Dendritic cell treated with granulocyte-macrophage colony-stimulating factor and Interleukin-4, amounts not matched to agents 40 ng/mL and 50 ng/mL, for 4 days (primary cell): ENCODE data around the gene E4F1.

Source experiments
- H3K27ac Mint-ChIP-seq: one replicate; pipeline ENCODE4 v1.8.0; 2022; ENCODE audit warnings: mild to moderate bottlenecking, mixed read lengths
- H3K27me3 Mint-ChIP-seq: one replicate; pipeline ENCODE4 v1.8.0; 2022; ENCODE audit warnings: mild to moderate bottlenecking, mixed read lengths
- H3K36me3 Mint-ChIP-seq: one replicate; pipeline ENCODE4 v1.8.0; 2022; ENCODE audit warnings: low read depth, mixed read lengths
- H3K4me1 Mint-ChIP-seq: one replicate; pipeline ENCODE4 v1.8.0; 2022; ENCODE audit warnings: low read depth, mixed read lengths
- H3K4me3 Mint-ChIP-seq: one replicate; pipeline ENCODE4 v1.8.0; 2022; ENCODE audit warnings: mild to moderate bottlenecking, moderate library complexity, mixed read lengths
- H3K9me3 Mint-ChIP-seq: one replicate; pipeline ENCODE4 v1.8.0; 2022; ENCODE audit warnings: mixed read lengths
- intact Hi-C: fragments of 100-400 bp; cut with micrococcal nuclease; formaldehyde crosslinking; loops from one replicate; pipeline ENCODE4 v1.15.0; 2022

E4F1 gene

GRCh38 chr16:2280461-2280860 is 57.1 kb downstream of the E4F1 start:
- no peak overlapping the region for H3K4me3 Mint-ChIP-seq
- no peaks in the 10 kb centered on the region for H3K9me3 Mint-ChIP-seq
- H3K4me1 Mint-ChIP-seq: no peaks in the 10 kb centered on the region
- H3K36me3 Mint-ChIP-seq: no peaks in the 10 kb centered on the region
- intact Hi-C loops: no loop called here
- no peak overlapping the region for H3K27ac Mint-ChIP-seq
- no peaks in the 10 kb centered on the region for H3K27me3 Mint-ChIP-seq

- no peaks in the 10 kb centered on the region for H3K36me3 Mint-ChIP-seq
- no peak overlapping the region for H3K27ac Mint-ChIP-seq
- intact Hi-C loops: no loop called here
- no peaks in the 10 kb centered on the region for H3K9me3 Mint-ChIP-seq
- no peak overlapping the region for H3K4me3 Mint-ChIP-seq
- no peaks in the 10 kb centered on the region for H3K4me1 Mint-ChIP-seq
- no peaks in the 10 kb centered on the region for H3K27me3 Mint-ChIP-seq
Observed at GRCh38 chr16:2280981-2281542, 57.7 kb downstream of the E4F1 start.

GRCh38 chr16:2282262-2282661 is 58.9 kb downstream of the E4F1 start:
- Mint-ChIP-seq H3K27me3 (no peaks in the 10 kb centered on the region), H3K27ac (no peak overlapping the region), H3K4me3 (no peak overlapping the region), H3K4me1 (no peaks in the 10 kb centered on the region), H3K9me3 (no peaks in the 10 kb centered on the region), H3K36me3 (no peaks in the 10 kb centered on the region)
- intact Hi-C loops: no loop called here

GRCh38 chr16:2282866-2283555 is 59.6 kb downstream of the E4F1 start:
- Mint-ChIP-seq H3K9me3 (no peaks in the 10 kb centered on the region), H3K27me3 (no peaks in the 10 kb centered on the region), H3K4me3 (no peak overlapping the region), H3K4me1 (no peaks in the 10 kb centered on the region), H3K36me3 (no peaks in the 10 kb centered on the region), H3K27ac (no peak overlapping the region)
- intact Hi-C loops: no loop called here

GRCh38 chr16:2284001-2284770 is 60.8 kb downstream of the E4F1 start:
- no peak overlapping the region for H3K27ac Mint-ChIP-seq
- H3K4me1 Mint-ChIP-seq: no peaks in the 10 kb centered on the region
- intact Hi-C loops: no loop called here
- no peaks in the 10 kb centered on the region for H3K9me3 Mint-ChIP-seq
- no peak overlapping the region for H3K4me3 Mint-ChIP-seq
- H3K36me3 Mint-ChIP-seq: no peaks in the 10 kb centered on the region
- no peaks in the 10 kb centered on the region for H3K27me3 Mint-ChIP-seq

GRCh38 chr16:2284797-2285576 is 61.6 kb downstream of the E4F1 start:
- Mint-ChIP-seq H3K27ac (no peak overlapping the region), H3K9me3 (no peaks in the 10 kb centered on the region), H3K4me1 (no peaks in the 10 kb centered on the region), H3K36me3 (no peaks in the 10 kb centered on the region), H3K4me3 (no peak overlapping the region), H3K27me3 (no peaks in the 10 kb centered on the region)
- intact Hi-C loops: no loop called here
